Measurements from ENCODE around the gene NR5A2.

DNA sequence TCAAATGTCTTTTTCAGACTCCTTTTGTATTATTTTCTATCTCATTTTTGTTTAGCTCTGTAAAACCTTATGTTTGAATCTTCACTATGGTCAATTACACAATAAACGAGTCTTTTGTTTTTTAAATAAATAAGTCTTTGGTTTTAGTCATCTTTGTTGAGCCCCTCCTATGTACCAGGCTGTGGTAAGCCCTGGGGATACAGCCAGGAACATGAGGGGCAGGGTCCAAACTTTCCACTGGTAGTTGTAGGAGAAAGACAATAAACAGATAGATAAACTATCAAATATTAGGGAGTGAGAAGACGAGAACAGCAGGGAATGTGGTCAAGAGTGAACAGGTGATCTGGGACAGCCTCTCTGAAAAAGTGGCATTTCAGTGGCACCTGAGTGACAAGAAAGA is 195.7 kb downstream of the NR5A2 start:
- TF ChIP-seq, protein P1, sequence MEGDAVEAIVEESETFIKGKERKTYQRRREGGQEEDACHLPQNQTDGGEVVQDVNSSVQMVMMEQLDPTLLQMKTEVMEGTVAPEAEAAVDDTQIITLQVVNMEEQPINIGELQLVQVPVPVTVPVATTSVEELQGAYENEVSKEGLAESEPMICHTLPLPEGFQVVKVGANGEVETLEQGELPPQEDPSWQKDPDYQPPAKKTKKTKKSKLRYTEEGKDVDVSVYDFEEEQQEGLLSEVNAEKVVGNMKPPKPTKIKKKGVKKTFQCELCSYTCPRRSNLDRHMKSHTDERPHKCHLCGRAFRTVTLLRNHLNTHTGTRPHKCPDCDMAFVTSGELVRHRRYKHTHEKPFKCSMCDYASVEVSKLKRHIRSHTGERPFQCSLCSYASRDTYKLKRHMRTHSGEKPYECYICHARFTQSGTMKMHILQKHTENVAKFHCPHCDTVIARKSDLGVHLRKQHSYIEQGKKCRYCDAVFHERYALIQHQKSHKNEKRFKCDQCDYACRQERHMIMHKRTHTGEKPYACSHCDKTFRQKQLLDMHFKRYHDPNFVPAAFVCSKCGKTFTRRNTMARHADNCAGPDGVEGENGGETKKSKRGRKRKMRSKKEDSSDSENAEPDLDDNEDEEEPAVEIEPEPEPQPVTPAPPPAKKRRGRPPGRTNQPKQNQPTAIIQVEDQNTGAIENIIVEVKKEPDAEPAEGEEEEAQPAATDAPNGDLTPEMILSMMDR (IDR thresholded peaks at IDR 0.05; ENCODE audit: low read depth, low read length): no peak
- TF ChIP-seq POLR2A (IDR thresholded peaks at IDR 0.05; ENCODE audit: extremely low read depth, insufficient read length): no peak

Measured in NB4 (cell line).